WI38 (cell line): Measurements from ENCODE around the gene EDEM3.

Experiments used
- H3K4me3 ChIP-seq: 2 replicates; pipeline ENCODE4 v1.5.1; 2011; ENCODE audit warnings: low read depth, mild to moderate bottlenecking, control low read depth, low read length
- CTCF ChIP-seq: IDR thresholded peaks from 2 replicates; pipeline ENCODE4 v1.5.1; 2012; ENCODE audit warnings: low read depth, mild to moderate bottlenecking, control low read depth, low read length

The EDEM3 gene

GRCh38 chr1:184747089-184747955, 7.3 kb downstream of the EDEM3 start:
- TF ChIP-seq CTCF = no peak
- no peak overlapping the region for H3K4me3 ChIP-seq

- TF ChIP-seq CTCF = no peak
- H3K4me3 ChIP-seq = no peak overlapping the region
Measured at GRCh38 chr1:184745929-184746638, 8.6 kb downstream of the EDEM3 start.

- no peak for TF ChIP-seq CTCF
- no peak overlapping the region for H3K4me3 ChIP-seq
Measured at GRCh38 chr1:184745110-184745509, 9.5 kb downstream of the EDEM3 start.

GRCh38 chr1:184743062-184743756, 11.4 kb downstream of the EDEM3 start:
- no peak overlapping the region for H3K4me3 ChIP-seq
- TF ChIP-seq CTCF = no peak

- TF ChIP-seq CTCF = no peak
Measured at GRCh38 chr1:184740344-184740743, 14.3 kb downstream of the EDEM3 start.

GRCh38 chr1:184739796-184740195, 14.9 kb downstream of the EDEM3 start:
- TF ChIP-seq CTCF = no peak
- H3K4me3 ChIP-seq = no peak overlapping the region

More at GRCh38 chr1:184740344-184740743, 14.3 kb downstream of the EDEM3 start:
- no peak overlapping the region for H3K4me3 ChIP-seq
